ENCODE measurements around the gene RBM25.
A peak's percentile ranks its signal among the peaks of the same experiment; 100 is the strongest.
"Not testable (repeated sequence)": the region's sequence is repeated elsewhere in the genome, so short reads cannot be mapped to it uniquely, and the experiment has no call there.

The RBM25 gene

DNA sequence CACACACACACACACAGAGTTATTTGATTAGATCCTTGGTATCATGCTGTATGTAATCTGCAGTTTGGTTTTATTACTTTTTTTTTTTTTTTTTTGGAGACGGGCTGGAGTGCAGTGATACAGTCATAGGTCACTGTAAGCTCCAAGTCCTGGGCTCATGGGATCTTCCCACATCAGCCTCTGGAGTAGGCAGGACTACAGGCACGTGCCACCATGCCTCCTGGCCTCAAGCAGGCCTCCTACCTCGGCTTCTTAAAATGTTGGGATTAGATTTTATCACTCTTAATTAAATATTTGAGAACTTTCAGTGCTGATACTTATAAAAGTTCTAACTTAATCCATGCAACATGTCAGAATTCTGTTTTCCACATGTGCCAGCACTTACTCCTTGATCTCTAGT is 46.7 kb downstream of the RBM25 start:
- DNase-seq = no peak

DNA sequence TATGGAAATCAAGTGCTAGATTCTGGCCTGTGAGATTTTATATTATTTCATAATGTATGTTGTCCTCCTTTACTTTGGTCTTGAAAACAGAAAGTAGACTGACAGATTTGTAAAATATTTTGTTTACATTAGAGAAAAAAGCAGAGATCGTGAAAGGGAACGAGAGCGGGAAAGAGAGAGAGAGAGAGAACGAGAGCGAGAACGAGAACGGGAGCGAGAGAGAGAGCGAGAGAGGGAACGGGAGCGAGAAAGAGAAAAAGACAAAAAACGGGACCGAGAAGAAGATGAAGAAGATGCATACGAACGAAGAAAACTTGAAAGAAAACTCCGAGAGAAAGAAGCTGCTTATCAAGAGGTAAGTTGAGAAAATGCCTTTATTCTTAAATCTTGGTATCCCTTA is 47.4 kb downstream of the RBM25 start:
- DNase-seq = no peak

DNA sequence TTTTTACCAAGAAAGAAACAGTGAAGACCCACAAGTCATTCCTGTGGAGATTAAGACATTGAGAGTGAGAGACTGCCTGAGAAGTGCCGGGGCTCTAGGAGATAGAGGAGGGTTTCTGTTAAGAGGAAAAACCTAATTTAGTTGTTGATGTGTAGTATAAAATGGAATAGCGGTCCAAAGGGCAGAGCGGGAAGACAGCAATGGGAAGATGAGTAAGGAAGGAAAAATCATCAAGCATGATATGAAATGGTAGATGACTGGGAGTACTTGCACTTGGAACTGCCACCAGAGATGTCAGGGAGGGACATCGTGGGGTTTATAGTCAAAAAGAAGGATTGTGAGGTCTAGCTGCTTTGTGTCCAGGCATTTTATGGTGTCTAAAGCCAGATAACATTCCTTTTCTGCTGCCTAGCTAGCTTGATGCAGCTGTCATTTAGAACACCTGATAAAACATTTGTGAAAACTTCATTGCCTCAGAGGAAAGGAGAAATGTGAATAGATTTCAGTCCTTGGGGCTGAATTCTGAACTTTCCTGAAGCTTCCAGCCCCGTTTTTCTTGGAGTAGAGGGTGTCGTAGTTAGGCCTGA is 57.8 kb downstream of the RBM25 start:
- DNase-seq = no peak

DNA sequence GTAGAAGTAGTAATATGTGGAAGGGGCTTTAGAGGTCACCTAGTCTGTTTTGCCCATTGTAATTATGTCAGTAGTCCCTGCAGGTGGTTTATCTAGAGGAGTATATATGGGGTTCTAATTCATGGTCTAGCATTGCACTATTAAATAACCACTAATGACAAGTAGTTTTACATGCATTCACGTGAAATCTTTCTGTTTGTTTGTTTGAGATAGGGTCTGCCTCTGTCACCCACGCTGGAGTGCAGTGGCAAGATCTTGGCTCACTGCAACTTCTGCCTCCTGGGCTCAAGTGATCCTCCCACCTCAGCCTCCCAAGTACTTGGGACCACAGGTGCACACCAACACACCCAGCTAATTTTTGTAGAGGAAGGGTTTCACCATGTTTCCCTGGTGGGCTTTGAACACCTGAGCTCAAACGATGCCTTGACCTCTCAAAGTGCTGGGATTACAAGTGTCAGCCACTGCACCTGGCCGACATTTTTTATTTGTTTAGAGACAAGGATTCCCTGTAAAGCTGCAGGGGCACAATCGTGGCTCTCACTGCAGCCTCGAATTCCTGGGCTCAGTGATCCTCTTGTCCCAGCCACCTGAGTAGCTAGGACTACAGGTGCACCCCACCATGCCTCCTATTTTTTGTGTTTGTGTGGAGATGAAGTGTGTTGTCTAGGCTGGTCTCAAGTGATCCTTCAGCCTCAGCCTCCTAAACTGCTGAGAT is 66.0 kb downstream of the RBM25 start:
- no peak for DNase-seq

DNA sequence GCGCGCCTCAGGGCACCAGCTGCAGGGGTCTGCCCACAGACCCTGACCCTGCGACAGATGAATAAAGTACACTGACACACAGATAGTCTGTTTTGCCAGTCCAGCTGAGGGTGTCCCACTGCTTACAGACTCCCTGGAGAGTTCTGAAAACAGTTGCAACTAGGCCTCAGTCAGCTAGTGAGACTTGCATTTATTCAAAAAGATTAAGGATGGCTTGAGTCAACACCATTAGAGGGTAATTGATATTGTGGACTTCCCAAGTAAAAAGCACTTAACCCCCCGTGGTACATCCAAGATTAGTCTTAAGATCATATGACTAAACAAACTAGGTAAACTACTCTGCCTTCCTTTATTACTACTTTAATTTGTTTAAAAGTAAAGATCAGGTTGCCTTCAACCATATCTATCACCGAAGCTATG is 66.8 kb downstream of the RBM25 start:
- DNase-seq = no peak

DNA sequence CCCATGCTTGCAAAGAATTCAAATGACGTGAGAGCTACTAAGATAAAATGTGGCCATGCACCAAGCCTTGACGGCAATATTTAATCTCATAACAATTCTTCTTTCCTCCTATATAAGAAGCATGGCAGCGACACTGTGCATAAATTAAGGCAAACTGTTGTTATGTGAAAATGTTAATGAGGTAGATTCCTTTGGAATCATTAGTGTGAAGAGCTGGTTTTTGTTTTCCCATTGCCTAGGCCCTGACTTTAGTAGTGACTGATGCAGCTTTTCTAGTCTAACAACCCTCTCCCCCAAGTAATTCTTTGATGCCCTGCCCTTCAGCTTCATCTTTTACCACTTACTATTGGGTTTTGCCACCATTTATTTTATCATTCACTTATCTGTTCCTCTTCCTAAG is 67.4 kb downstream of the RBM25 start:
- DNase-seq = no peak

DNA sequence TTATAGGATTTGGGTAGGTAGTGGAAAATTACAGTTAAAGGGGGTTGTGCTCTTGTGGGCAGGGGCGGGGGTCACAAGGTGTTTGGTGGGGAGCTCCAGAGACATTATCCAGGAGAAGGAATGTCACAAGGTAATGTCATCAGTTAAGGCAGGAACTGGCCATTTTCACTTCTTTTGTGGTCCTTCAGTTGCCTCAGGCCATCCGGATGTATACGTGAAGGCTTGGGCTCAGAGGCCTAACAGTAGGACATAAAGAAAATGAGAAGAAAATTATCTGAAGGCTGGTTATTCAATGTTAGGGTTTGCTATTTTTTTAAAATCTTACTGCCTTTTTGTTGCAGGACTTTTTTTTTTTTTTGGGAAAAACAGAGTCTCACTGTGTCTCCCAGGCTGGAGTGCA is 75.5 kb downstream of the RBM25 start:
- DNase-seq = no peak

DNA sequence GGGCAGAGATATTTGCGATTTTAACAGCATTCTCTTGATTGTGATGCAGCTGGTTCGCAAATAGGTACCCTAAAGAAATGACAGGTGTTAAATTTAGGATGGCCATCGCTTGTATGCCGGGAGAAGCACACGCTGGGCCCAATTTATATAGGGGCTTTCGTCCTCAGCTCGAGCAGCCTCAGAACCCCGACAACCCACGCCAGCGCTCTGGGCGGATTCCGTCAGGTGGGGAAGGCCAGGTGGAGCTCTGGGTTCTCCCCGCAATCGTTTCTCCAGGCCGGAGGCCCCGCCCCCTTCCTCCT is 77.7 kb downstream of the RBM25 start:
- no peak for DNase-seq

DNA sequence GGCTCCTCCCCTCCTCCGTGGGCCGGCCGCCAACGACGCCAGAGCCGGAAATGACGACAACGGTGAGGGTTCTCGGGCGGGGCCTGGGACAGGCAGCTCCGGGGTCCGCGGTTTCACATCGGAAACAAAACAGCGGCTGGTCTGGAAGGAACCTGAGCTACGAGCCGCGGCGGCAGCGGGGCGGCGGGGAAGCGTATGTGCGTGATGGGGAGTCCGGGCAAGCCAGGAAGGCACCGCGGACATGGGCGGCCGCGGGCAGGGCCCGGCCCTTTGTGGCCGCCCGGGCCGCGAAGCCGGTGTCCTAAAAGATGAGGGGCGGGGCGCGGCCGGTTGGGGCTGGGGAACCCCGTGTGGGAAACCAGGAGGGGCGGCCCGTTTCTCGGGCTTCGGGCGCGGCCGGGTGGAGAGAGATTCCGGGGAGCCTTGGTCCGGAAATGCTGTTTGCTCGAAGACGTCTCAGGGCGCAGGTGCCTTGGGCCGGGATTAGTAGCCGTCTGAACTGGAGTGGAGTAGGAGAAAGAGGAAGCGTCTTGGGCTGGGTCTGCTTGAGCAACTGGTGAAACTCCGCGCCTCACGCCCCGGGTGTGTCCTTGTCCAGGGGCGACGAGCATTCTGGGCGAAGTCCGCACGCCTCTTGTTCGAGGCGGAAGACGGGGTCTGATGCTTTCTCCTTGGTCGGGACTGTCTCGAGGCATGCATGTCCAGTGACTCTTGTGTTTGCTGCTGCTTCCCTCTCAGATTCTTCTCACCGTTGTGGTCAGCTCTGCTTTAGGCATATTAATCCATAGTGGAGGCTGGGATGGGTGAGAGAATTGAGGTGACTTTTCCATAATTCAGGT is 78.3 kb downstream of the RBM25 start, which contains the start of gene PSEN1:
Gene PSEN1, plus strand, starts transcription at position 121 of the 839 bp plus-strand sequence. CDS start 11,513 bp downstream, outside the sequence.
- DNase-seq = peak; percentile 97

DNA sequence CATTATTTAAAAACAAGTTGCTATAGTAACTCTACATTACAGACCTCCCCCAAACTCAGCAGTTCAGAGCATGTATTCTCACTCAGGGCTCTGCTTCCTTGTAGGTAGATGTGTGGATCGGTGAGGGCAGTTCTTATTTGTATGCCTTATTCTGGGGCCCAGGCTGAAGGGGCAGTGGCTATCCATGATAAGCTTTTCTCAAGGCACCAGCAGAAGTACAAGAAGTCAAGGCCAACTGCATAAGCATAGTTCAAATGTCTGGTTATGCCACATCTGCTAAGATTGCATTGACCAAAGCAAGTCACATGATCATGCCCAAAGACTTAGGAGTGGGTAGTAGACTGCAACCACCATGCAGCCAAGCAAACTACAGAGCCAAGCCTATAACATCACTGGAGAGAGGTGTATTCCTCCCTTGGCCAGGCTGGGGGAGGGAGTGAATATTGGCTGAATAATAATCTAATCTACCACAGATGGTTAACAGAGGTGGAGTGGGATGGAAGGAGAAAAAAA is 82.5 kb downstream of the RBM25 start:
- DNase-seq = no peak

DNA sequence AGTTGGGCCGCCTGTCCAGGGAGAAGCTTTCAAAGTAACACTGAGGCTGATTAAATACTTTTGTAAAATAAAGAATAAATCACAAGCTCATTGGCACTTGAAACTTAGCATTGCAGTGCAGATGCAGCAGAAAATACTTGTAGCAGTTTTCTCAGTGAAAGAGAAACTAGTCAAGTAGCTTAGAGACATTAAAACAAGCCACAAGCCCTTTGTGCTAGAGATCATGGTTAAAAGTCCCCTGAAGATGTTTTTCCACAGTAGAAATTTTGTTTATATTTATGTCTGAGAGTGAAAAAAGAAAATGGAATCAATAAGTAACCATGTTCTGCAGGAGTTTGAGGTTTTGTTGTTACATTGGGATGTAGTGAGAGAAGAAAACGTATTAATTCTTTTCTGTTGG is 83.9 kb downstream of the RBM25 start:
- no peak for DNase-seq

DNA sequence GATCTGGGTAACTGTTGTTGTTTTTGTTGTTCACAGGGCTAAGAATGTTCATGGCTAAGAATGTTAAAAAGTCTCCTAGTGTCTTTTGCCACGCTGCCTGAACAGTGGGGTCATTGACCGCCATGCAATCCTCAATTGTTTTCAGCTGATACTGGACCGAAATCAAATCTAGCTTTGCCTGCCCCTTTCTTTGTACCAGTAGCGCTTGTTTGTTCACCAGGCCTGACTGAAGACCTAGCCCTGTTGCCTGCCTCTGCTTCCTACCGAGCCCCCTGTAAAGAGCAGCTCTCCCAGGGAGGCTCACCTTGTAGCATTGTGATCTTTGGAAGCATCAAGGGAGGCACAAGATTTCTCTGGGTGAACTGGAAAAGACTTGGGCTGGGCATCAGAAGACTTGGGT is 84.7 kb downstream of the RBM25 start:
- no peak for DNase-seq

DNA sequence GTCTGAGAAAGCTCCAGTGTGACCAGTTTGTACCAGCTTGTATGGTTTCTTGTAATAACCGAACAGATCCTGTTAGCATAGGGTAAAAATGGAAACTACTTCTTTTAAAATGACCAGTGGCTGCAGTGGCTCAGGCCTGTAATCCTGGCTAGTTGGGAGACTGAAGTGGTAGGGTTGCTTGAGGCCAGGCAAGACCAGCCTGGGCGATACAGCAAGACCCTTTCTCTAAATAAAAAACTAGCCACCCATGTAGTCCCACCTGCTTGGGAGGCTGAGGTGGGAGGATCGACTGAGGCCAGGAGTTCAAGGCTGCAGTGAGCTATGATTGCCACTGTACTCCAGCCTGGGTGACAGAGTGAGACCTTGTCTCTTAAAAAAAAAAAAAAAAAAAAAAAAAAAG is 85.3 kb downstream of the RBM25 start:
- DNase-seq = no peak

DNA sequence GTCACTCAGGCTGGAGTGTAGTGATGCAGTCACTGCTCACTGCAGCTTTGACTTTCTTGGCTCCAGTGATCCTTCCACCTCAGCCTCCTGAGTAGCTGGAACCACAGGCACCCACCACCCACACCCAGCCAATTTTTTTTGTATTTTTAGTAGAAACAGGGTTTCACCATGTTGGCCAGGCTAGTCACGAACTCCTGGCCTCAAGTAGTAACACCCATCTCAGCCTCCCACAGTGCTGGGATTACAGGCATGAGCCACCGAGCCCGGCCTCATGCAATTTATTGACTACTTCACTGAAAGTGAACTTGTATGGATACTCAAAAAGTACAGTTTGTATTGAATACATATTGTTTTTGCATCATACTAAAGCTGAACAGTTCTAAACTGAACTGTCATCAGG is 87.0 kb downstream of the RBM25 start:
- DNase-seq = no peak

DNA sequence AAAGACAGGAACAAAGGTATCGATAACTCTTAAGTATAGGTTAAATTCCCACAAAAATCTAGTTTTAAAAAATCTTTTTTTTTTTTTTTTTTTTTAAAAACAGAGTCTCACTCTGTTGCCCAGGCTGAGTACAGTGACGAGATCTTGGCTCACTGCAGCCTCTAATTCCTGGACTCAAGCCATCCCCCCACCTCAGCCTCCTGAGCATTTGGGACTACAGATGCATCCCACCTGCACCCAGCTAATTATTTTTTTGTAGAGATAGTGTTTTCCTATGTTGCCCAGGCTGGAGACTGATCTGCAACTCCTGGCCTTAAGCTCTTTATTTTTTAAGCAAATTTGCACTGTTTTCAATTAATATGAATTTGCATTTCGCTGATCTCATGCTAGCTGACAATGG is 87.8 kb downstream of the RBM25 start:
- DNase-seq = no peak

DNA sequence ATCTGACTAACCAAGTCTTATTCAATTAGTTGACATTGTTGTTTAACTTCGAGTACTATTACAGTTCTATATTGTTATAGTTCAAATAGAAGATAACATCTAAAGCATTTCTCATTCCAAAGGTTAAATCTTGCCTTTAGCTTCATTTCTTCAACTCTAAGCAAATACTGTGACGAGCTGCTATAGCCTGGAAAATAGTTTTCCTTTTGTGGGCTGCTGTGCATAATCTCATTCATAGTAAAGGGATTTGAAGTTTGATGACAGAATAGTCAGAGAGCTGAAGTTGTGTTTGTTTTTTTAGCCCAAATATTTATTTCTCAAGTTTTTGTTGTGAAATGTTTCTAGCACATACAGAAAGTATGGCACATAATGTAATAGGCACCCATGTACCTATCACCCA is 91.4 kb downstream of the RBM25 start:
- no peak for DNase-seq

DNA sequence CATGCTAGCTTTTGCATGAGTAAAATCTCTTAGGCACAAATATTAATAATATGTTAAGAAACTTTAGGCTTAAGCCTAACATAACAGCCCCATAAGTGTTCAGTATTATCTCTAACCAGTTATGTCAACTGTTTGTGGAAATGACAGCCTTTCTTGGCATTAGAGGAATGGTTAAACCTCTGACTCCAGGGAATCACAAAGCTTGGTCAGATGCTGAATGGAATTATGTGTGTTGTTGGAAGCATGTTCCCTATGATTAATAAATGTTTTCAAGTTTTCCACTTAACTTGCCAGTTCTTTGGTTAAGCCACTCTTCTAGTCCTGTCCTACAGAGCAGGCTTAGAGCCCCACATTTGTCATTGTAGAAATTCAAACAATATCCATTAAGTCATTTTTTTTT is 94.9 kb downstream of the RBM25 start:
- no peak for DNase-seq

DNA sequence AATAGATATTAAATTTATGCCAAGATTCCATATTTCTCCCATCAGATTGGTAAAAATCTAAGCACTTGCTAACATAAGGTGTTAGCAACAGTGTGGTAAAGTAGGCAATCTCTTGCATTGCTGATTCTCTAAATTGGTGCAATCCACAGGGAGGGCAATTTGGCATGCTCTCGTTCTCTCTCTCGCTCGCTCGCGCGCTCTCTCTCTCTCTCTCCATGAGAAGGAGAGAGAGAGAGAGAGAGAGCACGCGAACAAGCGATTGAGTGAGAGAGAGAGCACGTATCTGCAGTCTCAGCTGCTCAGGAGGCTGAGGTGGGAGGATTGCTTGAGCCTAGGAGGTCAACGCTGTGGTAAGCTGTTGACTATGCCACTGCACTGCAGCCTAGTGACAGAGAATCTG is 103.9 kb downstream of the RBM25 start:
- DNase-seq = no peak

DNA sequence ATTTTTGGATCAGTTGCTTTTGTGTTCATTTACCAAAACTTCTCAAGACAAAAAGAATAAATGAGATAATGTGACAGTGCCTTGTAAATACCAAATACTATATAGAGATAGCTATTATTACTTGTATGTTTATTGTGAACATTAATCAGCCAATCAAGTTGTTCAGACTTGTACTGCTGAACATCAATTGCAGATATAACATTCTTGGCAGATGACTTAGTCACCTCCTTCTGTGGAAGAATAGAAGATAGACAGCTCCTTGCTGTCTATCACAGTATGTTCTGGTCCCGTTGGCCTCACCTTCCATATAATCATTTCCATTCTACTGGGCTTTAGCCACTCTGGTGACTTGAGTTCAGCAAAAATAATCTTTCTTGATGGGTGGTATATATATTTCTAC is 108.1 kb downstream of the RBM25 start:
- no peak for DNase-seq

DNA sequence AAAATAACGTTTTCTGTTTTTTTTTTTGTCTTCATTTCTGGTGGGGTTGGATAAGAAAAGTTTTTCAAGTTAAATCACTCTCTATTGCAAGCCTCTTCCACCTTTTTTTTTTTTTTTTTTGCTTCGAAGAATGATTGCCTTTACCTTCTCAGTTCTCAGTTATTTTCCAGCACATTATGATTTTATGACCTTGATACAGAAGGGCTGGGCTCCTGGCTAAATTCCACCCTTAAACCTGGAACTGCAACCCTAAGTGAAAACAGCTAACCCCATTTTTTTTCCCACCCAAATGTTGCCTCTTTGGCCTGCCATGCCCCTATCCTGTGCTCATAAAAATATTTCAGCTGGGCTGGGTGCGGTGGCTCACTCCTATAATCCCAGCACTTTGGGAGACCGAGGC is 109.4 kb downstream of the RBM25 start:
- no peak for DNase-seq

DNA sequence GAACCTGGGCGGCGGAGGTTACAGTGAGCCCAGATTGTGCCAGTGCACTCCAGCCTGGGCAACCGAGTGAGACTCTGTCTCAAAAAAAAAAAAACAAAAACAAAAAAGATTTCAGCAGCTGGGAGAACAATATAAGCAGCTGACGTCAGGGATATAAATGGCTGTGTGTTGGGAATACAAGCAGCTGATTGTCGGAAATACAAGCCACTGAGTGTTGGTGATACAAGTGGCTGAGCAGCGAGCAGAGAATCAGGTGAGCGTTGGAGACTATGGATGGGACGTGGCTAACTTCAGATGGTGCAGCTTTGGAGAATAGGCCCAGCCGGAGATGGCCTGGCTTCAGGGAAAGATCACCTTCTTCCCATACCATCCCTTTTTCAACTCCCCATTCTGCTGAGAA is 109.9 kb downstream of the RBM25 start:
- DNase-seq = no peak

DNA sequence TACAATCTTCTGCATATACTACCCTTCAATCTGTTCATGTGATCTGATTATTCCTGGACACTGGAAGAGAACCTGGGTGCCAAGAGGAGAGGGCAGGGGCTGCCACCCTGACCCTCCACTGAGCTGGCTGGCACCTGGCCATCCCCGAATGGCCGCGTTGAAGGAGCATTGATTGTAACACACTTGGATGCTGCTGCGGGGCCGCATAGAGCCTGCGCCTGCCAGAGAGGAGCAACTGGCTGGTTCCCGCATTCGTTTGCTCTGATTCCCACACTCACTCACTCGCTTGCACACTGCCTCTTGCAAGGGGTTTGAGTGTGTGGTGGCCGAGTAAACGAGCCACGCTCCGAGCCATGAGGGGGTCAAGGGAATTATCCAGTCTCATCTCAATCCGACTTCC is 110.4 kb downstream of the RBM25 start:
- no peak for DNase-seq

DNA sequence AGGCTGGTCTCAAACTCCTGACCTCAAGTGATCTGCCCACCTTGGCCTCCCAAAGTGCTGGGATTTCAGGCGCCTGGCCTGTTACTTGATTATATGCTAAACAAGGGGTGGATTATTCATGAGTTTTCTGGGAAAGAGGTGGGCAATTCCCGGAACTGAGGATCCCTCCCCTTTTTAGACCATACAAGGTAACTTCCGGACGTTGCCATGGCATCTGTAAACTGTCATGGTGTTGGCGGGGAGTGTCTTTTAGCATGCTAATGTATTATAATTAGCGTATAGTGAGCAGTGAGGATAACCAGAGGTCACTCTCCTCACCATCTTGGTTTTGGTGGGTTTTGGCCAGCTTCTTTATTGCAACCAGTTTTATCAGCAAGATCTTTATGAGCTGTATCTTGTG is 111.5 kb downstream of the RBM25 start:
- not testable (repeated sequence) for DNase-seq

DNA sequence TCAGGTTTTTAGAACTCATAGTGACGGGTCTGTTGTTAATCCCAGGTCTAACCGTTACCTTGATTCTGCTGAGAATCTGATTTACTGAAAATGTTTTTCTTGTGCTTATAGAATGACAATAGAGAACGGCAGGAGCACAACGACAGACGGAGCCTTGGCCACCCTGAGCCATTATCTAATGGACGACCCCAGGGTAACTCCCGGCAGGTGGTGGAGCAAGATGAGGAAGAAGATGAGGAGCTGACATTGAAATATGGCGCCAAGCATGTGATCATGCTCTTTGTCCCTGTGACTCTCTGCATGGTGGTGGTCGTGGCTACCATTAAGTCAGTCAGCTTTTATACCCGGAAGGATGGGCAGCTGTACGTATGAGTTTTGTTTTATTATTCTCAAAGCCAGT is 112.4 kb downstream of the RBM25 start:
- no peak for DNase-seq
